AG09319 (cell line): Measurements from ENCODE around the gene STK24.

Experiments
- DNase-seq: peaks from one replicate; pipeline ENCODE4 v3.0.0-alpha.2; 2010; ENCODE audit warnings: low read depth; ENCODE audit errors: extremely low read depth
- CTCF ChIP-seq: IDR thresholded peaks from 2 replicates; pipeline ENCODE4 v1.5.1; 2011; ENCODE audit warnings: low read depth, mild to moderate bottlenecking, inconsistent platforms, low read length, moderate library complexity

STK24 gene

DNA sequence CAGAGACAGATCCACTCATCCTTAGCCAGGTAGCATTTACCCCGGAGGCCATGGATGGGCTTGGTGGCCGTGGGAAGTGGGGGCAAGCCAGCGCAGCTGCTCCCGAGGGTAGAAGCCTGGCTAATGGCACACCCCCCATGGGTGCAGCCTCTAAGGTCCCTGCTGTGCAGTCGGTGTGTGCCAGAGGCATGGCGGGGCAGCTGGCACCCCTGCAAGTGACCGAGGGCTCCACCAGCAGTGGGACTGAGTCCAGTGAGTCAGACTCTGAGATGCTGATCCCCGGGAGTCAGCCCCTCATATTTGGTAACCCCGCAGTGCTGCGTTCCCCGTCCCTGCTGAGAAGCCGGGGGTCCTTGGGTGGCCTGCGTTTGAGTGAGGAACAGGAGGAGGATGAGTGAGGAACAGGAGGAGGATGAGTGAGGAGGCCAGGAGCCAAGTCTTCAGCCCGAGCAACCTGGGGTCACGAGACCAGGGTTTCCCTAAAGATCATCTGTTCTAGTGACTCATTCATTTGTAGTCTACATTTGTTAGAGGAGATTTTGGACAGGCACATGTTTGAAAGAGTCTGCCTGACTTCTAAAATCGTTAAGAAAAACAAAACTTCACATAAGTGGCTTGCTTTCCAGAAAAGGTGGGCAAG is 180.7 kb downstream of the STK24 start:
- DNase-seq: no peak
- no peak for TF ChIP-seq CTCF
